AG04450 (cell line): Measurements from ENCODE around the gene SLC24A4. TPM values are rescaled to one million over a fixed set of nuclear protein-coding genes. Genes with fewer than 3 reads are reported as not detected.

Source experiments
- CTCF ChIA-PET: fragments of 300-600, 350-600 bp; formaldehyde crosslinking; extraction: SDS; loops from one replicate; lab custom pipeline; 2022; ENCODE audit warnings: antibody characterized with exemption, inconsistent platforms; lab: Charles Lee
- POLR2A ChIA-PET: fragments of 350-600 bp; formaldehyde crosslinking; extraction: SDS; loops from one replicate; lab custom pipeline; 2021; ENCODE audit warnings: antibody characterized with exemption, inconsistent platforms; lab: Yijun Ruan, JAX
- DNase-seq: peaks from one replicate; pipeline ENCODE4 v3.0.0-alpha.2; 2011; ENCODE audit warnings: low read depth, low spot score
- H3K27ac ChIP-seq: one replicate; pipeline ENCODE4 v1.5.1; 2012; ENCODE audit warnings: low read depth, low read length, control low read depth
- H3K27me3 ChIP-seq: one replicate; pipeline ENCODE4 v1.6.0; 2012; ENCODE audit warnings: low read length; ENCODE audit not compliant: control insufficient read depth, insufficient read depth
- H3K4me3 ChIP-seq: 2 replicates; pipeline ENCODE4 v1.5.1; 2011; ENCODE audit warnings: mild to moderate bottlenecking, low read depth, low read length, control low read depth
- H3K9me3 ChIP-seq: 2 replicates; pipeline ENCODE4 v1.5.1; 2012; ENCODE audit warnings: low read length; ENCODE audit not compliant: control insufficient read depth, insufficient read depth
- CTCF ChIP-seq: IDR thresholded peaks from 2 replicates; pipeline ENCODE4 v1.5.1; 2011; ENCODE audit warnings: low read depth, low read length, control low read depth, inconsistent platforms
- polyA plus RNA-seq: library from polyadenylated mRNA; depleted of rRNA; stranded (reverse); fragments of >200 nt; gene quantifications from 2 replicates; pipeline ENCODE4 v1.2.3, GENCODE V29; 2011

The SLC24A4 gene
- polyA plus RNA-seq, 1 experiment = not detected

GRCh38 chr14:92308716-92309115 lies 14.2 kb upstream of the SLC24A4 start:
- DNase-seq = no peak
- POLR2A ChIA-PET = no interaction called here
- no peak for TF ChIP-seq CTCF

GRCh38 chr14:92309968-92310530 lies 12.9 kb upstream of the SLC24A4 start:
- no peak overlapping the region for H3K27ac ChIP-seq
- TF ChIP-seq CTCF = no peak
- ChIA-PET POLR2A (no interaction called here), CTCF (no interaction called here)
- H3K9me3 ChIP-seq = no peaks in the 10 kb centered on the region
- no peak overlapping the region for H3K4me3 ChIP-seq
- H3K27me3 ChIP-seq = peaks cover 7% of the 10 kb centered on the region
- DNase-seq = no peak

More at GRCh38 chr14:92308716-92309115, 14.2 kb upstream of the SLC24A4 start:
- Histone ChIP-seq H3K4me3 (no peak overlapping the region), H3K9me3 (no peaks in the 10 kb centered on the region), H3K27me3 (peaks cover 5% of the 10 kb centered on the region), H3K27ac (no peak overlapping the region)
- CTCF ChIA-PET = no interaction called here

- CTCF ChIA-PET = no interaction called here
- no peak for TF ChIP-seq CTCF
- Histone ChIP-seq H3K4me3 (no peak overlapping the region), H3K9me3 (no peaks in the 10 kb centered on the region), H3K27ac (no peak overlapping the region), H3K27me3 (peaks cover 8% of the 10 kb centered on the region)
- POLR2A ChIA-PET = no interaction called here
- DNase-seq = no peak
Measured at GRCh38 chr14:92310776-92311375, 12.1 kb upstream of the SLC24A4 start.

GRCh38 chr14:92314182-92314581 lies 8.8 kb upstream of the SLC24A4 start:
- ChIA-PET CTCF (no interaction called here), POLR2A (no interaction called here)
- H3K4me3 ChIP-seq = no peak overlapping the region
- peaks cover 8% of the 10 kb centered on the region for H3K27me3 ChIP-seq
- no peak overlapping the region for H3K27ac ChIP-seq
- DNase-seq = no peak
- no peaks in the 10 kb centered on the region; the same call in 1 of the 2 replicates for H3K9me3 ChIP-seq
- TF ChIP-seq CTCF = no peak

- POLR2A ChIA-PET = no interaction called here
- TF ChIP-seq CTCF = no peak
- peaks cover 7% of the 10 kb centered on the region for H3K27me3 ChIP-seq
- H3K9me3 ChIP-seq = no peaks in the 10 kb centered on the region; the same call in 1 of the 2 replicates
- H3K4me3 ChIP-seq = no peak overlapping the region
- CTCF ChIA-PET = no interaction called here
- H3K27ac ChIP-seq = no peak overlapping the region
- DNase-seq = no peak
Measured at GRCh38 chr14:92315050-92315805, 7.7 kb upstream of the SLC24A4 start.
